ENCODE data around the gene CNIH4. TPM values are rescaled to one million over a fixed set of nuclear protein-coding genes. Genes with fewer than 3 reads are reported as not detected.

CNIH4 gene
- total and polyA plus RNA-seq, 4 donors: 11.9 to 40.2 (median 29.2) TPM

DNA sequence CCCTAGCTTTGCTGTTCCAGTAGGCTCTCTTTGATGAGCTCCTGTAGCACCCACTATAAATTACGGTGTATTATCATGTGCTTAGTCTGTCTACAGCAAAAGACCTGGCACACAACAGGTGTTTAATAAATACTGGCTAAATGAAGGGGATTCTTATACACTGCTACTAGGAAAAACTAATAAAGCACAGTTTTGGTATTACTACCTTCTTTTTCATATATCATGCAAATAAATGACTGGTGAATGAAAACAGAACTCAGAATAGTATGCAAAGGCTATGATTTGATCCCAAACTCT, 51.6 kb downstream of the CNIH4 start:
- H3K4me1 ChIP-seq (ENCODE audit: control insufficient read depth in 4 of 4, insufficient read depth in 4 of 4, low read length in 3 of 4): peaks cover 0 to 5% (median 0%) of the 10 kb centered on the region in 4 donors
- H3K36me3 ChIP-seq (ENCODE audit: control insufficient read depth in 4 of 4, insufficient read depth in 3 of 4, low read depth in 1 of 4, low read length in 3 of 4): peaks cover 9 to 67% (median 52%) of the 10 kb centered on the region in 4 donors
- DNase-seq (ENCODE audit: low spot score): no peak
- TF ChIP-seq, protein P1, sequence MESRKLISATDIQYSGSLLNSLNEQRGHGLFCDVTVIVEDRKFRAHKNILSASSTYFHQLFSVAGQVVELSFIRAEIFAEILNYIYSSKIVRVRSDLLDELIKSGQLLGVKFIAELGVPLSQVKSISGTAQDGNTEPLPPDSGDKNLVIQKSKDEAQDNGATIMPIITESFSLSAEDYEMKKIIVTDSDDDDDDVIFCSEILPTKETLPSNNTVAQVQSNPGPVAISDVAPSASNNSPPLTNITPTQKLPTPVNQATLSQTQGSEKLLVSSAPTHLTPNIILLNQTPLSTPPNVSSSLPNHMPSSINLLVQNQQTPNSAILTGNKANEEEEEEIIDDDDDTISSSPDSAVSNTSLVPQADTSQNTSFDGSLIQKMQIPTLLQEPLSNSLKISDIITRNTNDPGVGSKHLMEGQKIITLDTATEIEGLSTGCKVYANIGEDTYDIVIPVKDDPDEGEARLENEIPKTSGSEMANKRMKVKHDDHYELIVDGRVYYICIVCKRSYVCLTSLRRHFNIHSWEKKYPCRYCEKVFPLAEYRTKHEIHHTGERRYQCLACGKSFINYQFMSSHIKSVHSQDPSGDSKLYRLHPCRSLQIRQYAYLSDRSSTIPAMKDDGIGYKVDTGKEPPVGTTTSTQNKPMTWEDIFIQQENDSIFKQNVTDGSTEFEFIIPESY (IDR thresholded peaks at IDR 0.05): no peak
- TF ChIP-seq EGR1 (IDR thresholded peaks at IDR 0.05; ENCODE audit: low read depth in 2 of 2) (no peak), RAD21 (IDR thresholded peaks at IDR 0.05) (no peak), SP1 (IDR thresholded peaks at IDR 0.05) (no peak), NR2F2 (IDR thresholded peaks at IDR 0.05) (no peak), YY1 (IDR thresholded peaks at IDR 0.05) (no peak), RXRA (IDR thresholded peaks at IDR 0.05) (no peak), JUND (IDR thresholded peaks at IDR 0.05) (no peak), GABPA (IDR thresholded peaks at IDR 0.05 in 1 of 2, conservative IDR thresholded peaks at IDR 0.05 in 1 of 2) (no peak)
- TF ChIP-seq, protein P2, sequence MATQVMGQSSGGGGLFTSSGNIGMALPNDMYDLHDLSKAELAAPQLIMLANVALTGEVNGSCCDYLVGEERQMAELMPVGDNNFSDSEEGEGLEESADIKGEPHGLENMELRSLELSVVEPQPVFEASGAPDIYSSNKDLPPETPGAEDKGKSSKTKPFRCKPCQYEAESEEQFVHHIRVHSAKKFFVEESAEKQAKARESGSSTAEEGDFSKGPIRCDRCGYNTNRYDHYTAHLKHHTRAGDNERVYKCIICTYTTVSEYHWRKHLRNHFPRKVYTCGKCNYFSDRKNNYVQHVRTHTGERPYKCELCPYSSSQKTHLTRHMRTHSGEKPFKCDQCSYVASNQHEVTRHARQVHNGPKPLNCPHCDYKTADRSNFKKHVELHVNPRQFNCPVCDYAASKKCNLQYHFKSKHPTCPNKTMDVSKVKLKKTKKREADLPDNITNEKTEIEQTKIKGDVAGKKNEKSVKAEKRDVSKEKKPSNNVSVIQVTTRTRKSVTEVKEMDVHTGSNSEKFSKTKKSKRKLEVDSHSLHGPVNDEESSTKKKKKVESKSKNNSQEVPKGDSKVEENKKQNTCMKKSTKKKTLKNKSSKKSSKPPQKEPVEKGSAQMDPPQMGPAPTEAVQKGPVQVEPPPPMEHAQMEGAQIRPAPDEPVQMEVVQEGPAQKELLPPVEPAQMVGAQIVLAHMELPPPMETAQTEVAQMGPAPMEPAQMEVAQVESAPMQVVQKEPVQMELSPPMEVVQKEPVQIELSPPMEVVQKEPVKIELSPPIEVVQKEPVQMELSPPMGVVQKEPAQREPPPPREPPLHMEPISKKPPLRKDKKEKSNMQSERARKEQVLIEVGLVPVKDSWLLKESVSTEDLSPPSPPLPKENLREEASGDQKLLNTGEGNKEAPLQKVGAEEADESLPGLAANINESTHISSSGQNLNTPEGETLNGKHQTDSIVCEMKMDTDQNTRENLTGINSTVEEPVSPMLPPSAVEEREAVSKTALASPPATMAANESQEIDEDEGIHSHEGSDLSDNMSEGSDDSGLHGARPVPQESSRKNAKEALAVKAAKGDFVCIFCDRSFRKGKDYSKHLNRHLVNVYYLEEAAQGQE (IDR thresholded peaks at IDR 0.05): no peak
- TF ChIP-seq, protein P3, sequence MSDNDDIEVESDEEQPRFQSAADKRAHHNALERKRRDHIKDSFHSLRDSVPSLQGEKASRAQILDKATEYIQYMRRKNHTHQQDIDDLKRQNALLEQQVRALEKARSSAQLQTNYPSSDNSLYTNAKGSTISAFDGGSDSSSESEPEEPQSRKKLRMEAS (IDR thresholded peaks at IDR 0.05): no peak
- H3K27me3 ChIP-seq (ENCODE audit: control insufficient read depth in 4 of 4, insufficient read depth in 4 of 4, low read length in 3 of 4): no peaks in the 10 kb centered on the region
- WGBS: 100% methylated on average over 1 of the region's 1 CpG
- no peak overlapping the region for H3K9ac ChIP-seq (ENCODE audit: low read depth in 1 of 2, low read length in 2 of 2)
- H3K27ac ChIP-seq (ENCODE audit: low read depth in 1 of 2, low read length in 2 of 2): no peak overlapping the region
- H3K9me3 ChIP-seq (ENCODE audit: control insufficient read depth in 4 of 4, low read length in 3 of 4): no peaks in the 10 kb centered on the region
- H3K4me3 ChIP-seq (ENCODE audit: low read depth in 1 of 3, low read length in 3 of 3): no peak overlapping the region

DNA sequence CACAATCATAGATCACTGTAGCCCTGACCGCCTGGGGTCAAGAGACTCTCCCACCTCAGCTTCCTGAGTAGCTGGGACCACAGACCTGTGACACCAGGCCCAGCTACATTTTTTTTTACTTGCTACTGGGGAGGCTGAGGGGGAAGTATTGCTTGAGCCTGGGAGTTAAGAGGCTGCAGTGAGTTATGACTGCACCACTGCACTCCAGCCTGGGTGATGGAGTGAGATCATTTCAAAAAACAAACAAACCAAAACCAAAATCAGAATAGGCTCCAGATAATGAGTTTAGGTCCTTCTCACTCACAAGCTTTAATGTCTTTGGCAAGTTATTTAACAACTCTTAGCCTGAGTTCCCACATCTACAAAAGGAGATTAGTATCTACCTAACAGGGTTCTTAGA, 55.1 kb downstream of the CNIH4 start:
- Histone ChIP-seq H3K4me3 (ENCODE audit: low read depth in 1 of 3, low read length in 3 of 3) (no peak overlapping the region), H3K27ac (ENCODE audit: low read depth in 1 of 2, low read length in 2 of 2) (no peak overlapping the region), H3K4me1 (ENCODE audit: control insufficient read depth in 4 of 4, insufficient read depth in 4 of 4, low read length in 3 of 4) (peaks cover 0 to 5% (median 0%) of the 10 kb centered on the region in 4 donors), H3K9me3 (ENCODE audit: control insufficient read depth in 4 of 4, low read length in 3 of 4) (no peaks in the 10 kb centered on the region), H3K9ac (ENCODE audit: low read depth in 1 of 2, low read length in 2 of 2) (no peak overlapping the region), H3K27me3 (ENCODE audit: control insufficient read depth in 4 of 4, insufficient read depth in 4 of 4, low read length in 3 of 4) (no peaks in the 10 kb centered on the region), H3K36me3 (ENCODE audit: control insufficient read depth in 4 of 4, insufficient read depth in 3 of 4, low read depth in 1 of 4, low read length in 3 of 4) (peaks cover 10 to 58% (median 41%) of the 10 kb centered on the region in 4 donors)
- 88% methylated on average over 1 of the region's 1 CpG for WGBS
- DNase-seq (ENCODE audit: low spot score): no peak
- TF ChIP-seq TAF1 (conservative IDR thresholded peaks at IDR 0.05): no peak
- no peak for TF ChIP-seq HNF4A (conservative IDR thresholded peaks at IDR 0.05)
- no peak for TF ChIP-seq JUND (IDR thresholded peaks at IDR 0.05)
- TF ChIP-seq, protein P4, sequence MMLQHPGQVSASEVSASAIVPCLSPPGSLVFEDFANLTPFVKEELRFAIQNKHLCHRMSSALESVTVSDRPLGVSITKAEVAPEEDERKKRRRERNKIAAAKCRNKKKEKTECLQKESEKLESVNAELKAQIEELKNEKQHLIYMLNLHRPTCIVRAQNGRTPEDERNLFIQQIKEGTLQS (IDR thresholded peaks at IDR 0.05): no peak
